GM12891 (cell line): ENCODE data around the gene PRG2. TPM values are rescaled to one million over a fixed set of nuclear protein-coding genes. Genes with fewer than 3 reads are reported as not detected.

ENCODE experiments used
- DNase-seq: peaks from one replicate; pipeline ENCODE4 v3.0.0; 2011; ENCODE audit warnings: low spot score; ENCODE audit not compliant: insufficient read length
- FAIRE-seq: peaks from 2 replicates; lab custom pipeline; 2011; peaks lifted over from hg19 to GRCh38; lab: Jason Lieb, UNC
- PAX5 ChIP-seq: IDR thresholded peaks from 2 replicates; pipeline ENCODE4 v1.6.1; 2011; ENCODE audit warnings: low read length, moderate library complexity, mild to moderate bottlenecking; ENCODE audit not compliant: insufficient read depth, severe bottlenecking
- POLR2A ChIP-seq: IDR thresholded peaks from 2 replicates; pipeline ENCODE4 v1.6.1; 2011; ENCODE audit warnings: low read depth, low read length, control low read depth
- POLR2AphosphoS5 ChIP-seq: IDR thresholded peaks from 2 replicates; pipeline ENCODE4 v1.6.1; 2011; ENCODE audit warnings: low read depth, low read length, control low read depth
- POU2F2 ChIP-seq: IDR thresholded peaks from 2 replicates; pipeline ENCODE4 v1.6.1; 2011; ENCODE audit warnings: low read depth, mild to moderate bottlenecking, control low read depth, low read length, moderate library complexity
- SPI1 ChIP-seq: IDR thresholded peaks from 2 replicates; pipeline ENCODE4 v1.6.1; 2011; ENCODE audit warnings: low read depth, low read length, control low read depth
- TAF1 ChIP-seq: IDR thresholded peaks from 2 replicates; pipeline ENCODE4 v1.6.1; 2011; ENCODE audit warnings: low read depth, low read length, control low read depth
- polyA plus RNA-seq: library from polyadenylated mRNA; unstranded; fragments of >200 nt; gene quantifications from one replicate; pipeline ENCODE4 v1.2.1, GENCODE V29; 2012; ENCODE audit warnings: low read depth, missing spikeins, inconsistent platforms; ENCODE audit not compliant: missing spikeins

Gene PRG2, protein sequence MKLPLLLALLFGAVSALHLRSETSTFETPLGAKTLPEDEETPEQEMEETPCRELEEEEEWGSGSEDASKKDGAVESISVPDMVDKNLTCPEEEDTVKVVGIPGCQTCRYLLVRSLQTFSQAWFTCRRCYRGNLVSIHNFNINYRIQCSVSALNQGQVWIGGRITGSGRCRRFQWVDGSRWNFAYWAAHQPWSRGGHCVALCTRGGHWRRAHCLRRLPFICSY
- polyA plus RNA-seq = 0.85 TPM

DNA sequence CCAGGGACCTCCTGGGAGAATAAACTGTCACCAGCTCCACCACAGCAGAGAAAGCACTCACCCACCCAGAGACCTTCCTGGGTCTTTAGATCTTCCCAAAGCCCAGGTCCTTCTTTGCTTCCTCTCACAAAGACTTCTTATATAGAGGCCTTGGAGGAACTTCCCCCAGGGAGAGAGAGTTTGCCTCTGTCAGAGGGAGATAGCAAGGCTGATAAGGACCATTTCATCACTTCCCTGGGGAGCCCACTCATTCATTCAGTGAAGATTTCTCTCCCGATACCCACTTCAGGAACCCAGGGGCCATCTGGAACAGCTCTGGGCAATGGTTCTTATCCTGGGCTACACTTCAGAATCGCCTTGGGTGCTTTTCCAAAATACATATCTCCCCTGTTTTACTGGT, at the start of gene PRG2:
PRG2 (minus strand) TSS at position 116 of the 400 bp plus-strand sequence. CDS start 706 bp downstream, outside the sequence.
- FAIRE-seq (no peak), DNase-seq (no peak)
- TF ChIP-seq TAF1 (no peak), POU2F2 (no peak), PAX5 (no peak), POLR2AphosphoS5 (no peak), POLR2A (no peak), SPI1 (no peak)

DNA sequence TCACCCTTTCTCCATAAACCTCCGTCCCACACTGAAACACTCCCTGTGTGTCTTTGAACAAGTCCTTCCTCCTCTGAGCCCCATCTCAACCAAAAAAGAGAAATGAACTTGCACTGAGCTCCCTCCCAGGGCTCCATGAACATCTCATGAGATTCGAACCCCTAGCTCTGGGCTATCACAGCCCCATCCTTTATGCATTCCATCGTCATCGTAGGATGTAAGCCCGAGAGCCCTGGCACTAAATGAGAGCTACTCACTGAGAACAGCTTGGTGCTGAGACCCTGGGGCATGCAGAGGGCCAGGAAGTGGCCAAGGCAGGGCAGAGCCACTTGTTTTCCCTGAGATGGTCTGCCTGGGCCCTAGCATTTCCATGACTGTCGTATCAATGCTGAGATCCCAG, 49.3 kb upstream of the PRG2 start:
- FAIRE-seq = no peak
- TF ChIP-seq POLR2A (no peak), POLR2AphosphoS5 (no peak), POU2F2 (no peak), TAF1 (no peak), PAX5 (no peak), SPI1 (no peak)
- DNase-seq = no peak

DNA sequence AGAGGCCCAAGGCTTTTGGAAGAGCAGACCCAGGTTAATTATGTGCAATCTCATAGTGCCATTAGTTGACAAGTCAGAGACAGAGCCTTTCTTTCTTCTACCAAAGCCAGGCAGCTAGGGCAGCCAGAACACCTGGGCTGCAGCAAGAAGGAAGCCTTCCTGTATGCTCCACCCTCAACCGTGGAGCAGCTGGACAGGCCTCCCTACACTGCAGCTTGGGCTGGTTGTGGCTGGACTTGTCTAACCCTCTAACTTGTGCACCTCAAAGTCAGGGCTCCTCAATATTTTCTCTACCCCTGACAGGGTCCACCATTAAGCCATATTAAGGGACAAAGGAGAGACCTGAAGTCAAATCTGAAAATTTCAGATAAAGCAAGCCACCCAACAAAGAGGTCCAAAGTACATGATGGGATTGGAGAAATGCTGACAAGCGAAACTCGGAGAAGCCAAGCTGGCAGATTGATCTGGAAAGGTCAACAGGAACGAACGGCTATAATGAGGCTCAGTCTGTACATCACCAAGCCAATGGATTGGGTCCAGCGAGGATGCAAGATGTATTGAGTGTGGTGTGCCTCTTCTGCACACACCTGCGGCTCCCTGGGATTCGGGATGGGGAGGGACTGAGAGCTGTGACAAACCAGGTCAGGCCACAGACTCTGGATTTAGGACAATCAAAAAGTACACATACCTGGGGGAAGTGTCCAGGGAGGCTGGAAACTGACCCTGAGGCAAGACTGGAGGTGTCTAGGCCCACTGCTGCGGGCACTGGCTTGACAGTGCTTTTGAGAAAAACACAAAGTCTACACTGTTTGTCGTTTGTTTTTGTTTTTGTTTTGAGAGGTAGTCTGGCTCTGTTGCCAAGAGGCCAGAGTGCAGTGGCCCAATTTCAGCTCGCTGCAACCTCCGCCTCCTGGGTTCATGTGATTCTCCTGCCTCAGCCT, 48.2 kb upstream of the PRG2 start:
- no peak for TF ChIP-seq SPI1
- TF ChIP-seq PAX5 = no peak
- no peak for TF ChIP-seq POLR2A
- no peak for TF ChIP-seq TAF1
- TF ChIP-seq POU2F2 = no peak
- TF ChIP-seq POLR2AphosphoS5 = no peak
- FAIRE-seq (no peak), DNase-seq (no peak)

DNA sequence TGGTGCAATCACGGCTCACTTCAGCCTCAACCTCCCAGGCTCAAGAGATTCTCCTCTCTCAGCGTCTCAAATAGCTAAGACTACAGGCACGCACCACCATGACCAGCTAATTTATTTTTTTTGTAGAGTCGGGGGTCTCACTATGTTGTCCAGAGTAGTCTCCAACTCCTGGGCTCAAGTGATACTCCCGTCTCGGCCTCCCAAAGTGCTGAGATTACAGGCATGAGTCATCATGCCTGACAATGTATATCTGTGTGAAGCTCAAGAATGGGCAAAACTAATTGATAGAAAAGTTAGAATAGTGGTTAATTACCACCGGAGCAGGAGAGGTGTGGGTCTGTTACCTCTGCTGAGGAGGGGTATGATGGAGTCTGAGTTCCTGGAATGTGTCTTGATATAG, 45.6 kb upstream of the PRG2 start:
- FAIRE-seq (no peak), DNase-seq (no peak)
- no peak for TF ChIP-seq SPI1
- no peak for TF ChIP-seq TAF1
- TF ChIP-seq PAX5 = no peak
- no peak for TF ChIP-seq POLR2A
- TF ChIP-seq POU2F2 = no peak

DNA sequence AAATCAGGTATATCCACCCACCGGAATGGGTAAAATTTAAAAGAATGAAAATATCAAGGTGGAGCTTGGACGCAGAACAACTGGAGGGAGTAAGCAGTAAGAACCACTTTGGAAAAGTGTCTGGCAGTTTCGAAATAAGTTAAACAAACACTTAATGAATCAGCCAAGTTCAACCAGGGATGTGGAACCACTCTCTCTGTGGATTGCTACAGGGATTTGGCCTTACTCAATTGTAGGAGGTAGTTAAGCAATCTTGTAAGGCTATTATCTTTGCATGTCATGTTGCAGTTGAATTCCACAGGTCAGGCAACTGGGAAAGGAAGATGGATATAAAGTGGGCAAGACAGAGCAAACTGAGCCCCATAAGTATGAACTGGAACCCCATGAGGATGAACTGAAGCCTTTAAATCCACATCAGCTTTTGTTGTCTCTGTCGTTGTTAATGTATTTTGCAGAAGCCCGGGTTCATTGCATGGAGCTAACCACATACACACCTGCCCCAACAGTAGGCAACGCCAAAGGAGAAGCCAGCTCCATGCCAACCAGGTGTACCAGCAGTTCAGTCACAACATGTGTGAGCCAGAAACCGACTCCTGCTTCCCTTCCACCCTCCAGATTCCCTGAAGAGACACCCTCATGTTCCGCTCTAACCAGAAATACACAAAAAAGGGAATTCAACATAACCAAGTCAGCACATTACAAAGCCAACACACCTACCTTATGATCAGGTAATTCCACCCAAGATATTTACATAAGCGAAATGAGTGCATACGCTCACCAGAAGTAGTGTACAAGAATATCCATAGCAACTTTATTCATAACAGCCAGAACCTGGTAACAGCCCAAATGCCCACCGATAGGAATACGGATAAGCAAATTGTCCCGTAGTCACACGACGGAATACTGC, 44.4 kb upstream of the PRG2 start:
- TF ChIP-seq POU2F2 (no peak), TAF1 (no peak), SPI1 (no peak), POLR2A (no peak), PAX5 (no peak), POLR2AphosphoS5 (no peak)
- FAIRE-seq = no peak
- no peak for DNase-seq

DNA sequence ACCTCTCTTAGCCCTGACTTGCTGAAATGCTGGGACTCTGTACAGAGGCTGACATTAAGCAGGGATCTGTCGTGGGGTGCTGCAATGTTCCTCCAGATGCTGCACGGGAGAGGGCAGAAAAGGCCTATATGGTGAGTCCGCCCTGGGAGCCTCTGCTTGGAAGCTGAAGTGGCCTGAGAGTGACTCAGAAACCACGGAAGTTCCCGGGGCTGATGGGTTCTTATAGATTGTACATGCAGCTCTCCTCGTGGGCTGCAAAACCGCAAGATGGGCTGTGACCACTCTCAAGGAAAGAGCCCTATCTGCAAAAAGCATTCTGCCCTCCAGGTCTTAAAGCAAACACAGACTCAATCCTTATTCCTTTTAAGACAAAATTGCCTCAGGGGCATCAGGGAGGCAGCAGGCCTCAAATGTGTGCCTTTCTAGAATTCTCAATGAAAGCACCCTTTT, 42.3 kb upstream of the PRG2 start:
- DNase-seq (no peak), FAIRE-seq (peak; percentile 5)
- TF ChIP-seq SPI1 = no peak
- TF ChIP-seq POLR2AphosphoS5 = no peak

DNA sequence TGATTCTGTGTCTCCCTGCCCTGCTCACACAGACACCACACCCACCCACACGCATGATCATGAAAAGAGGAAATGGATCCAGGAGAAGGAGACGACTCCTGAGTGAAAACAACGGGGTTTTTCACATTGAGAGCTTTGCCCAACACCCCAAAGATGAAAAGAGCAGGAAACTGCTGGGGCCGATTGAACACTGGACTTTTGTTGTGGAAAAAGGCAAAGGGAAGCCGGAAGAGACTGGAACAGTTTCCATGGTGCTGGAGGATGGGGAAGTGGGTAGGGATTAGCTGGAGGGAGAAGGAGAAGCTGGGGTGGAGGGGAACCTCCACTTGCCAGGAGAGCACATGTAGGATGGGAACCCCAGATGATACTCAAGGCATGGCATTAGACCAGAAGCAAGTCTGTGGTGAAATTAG, 41.7 kb upstream of the PRG2 start:
- FAIRE-seq = no peak
- TF ChIP-seq SPI1 (peak; percentile 72), POLR2A (no peak)
- DNase-seq = no peak

DNA sequence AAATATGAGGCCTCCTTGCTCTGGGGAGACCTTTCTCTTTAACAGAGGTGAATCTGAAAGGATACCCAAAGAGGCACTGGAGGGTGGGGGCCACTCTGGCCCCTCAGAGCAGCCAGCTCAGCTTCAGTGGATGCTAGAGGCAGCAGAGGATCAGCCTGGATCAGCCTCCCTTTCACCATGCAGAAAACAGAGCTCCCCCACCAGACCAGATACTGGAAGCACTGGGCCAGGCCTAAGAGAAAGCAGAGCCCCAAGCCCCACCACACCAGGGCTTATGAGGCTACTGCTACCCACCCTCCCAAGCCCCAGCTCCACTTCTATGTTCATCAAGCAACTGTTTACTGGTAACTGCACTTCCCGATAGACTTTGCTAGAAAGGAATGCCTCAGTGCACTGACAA, 40.5 kb upstream of the PRG2 start:
- no peak for DNase-seq
- TF ChIP-seq POLR2AphosphoS5 = no peak
- TF ChIP-seq POU2F2 = no peak
- TF ChIP-seq POLR2A = no peak
- TF ChIP-seq PAX5 = no peak
- no peak for TF ChIP-seq SPI1
- TF ChIP-seq TAF1 = no peak
- FAIRE-seq = no peak

DNA sequence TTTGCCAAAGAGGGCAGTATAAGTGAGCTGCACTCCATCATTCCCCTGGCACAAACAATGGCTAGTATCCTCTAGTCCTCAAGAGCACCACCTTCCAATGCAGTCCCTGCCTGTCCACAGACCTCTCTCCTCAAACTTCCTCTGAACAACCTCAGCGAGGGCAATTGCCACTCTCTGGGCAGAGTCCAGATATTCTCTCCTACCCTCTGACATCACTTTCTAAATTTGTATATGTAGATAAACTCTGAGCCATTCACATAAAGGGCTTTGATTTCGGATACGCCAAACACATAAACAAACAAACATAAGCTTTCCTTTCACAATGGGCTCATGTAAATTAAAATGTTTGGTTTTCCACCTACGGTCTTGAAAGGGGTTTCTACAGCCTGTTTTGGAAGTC, 39.5 kb upstream of the PRG2 start:
- FAIRE-seq = no peak
- no peak for DNase-seq
- TF ChIP-seq POLR2A (no peak), POU2F2 (no peak), POLR2AphosphoS5 (no peak), PAX5 (no peak), TAF1 (no peak), SPI1 (no peak)
